GM06990 (cell line): ENCODE results near the gene UPK3BL1.
"Not testable (repeated sequence)": the region's sequence is repeated elsewhere in the genome, so short reads cannot be mapped to it uniquely, and the experiment has no call there.

ENCODE experiments used
- DNase-seq: peaks from one replicate; pipeline ENCODE4 v3.0.0-alpha.2; 2011; ENCODE audit not compliant: insufficient read length; ENCODE audit errors: extremely low read depth
- H3K27me3 ChIP-seq: replicated peaks from 2 replicates; pipeline ENCODE4 v1.6.0; 2011; ENCODE audit warnings: low read length; ENCODE audit not compliant: control insufficient read depth, insufficient read depth
- H3K36me3 ChIP-seq: 2 replicates; pipeline ENCODE4 v1.5.1; 2011; ENCODE audit warnings: low read length; ENCODE audit not compliant: control insufficient read depth, insufficient read depth
- H3K4me3 ChIP-seq: replicated peaks from 2 replicates; pipeline ENCODE4 v1.5.1; 2011; ENCODE audit warnings: low read depth, mild to moderate bottlenecking, control low read depth, low read length
- CTCF ChIP-seq: IDR thresholded peaks from 2 replicates; pipeline ENCODE4 v1.5.1; 2011; ENCODE audit warnings: low read length, control low read depth, mild to moderate bottlenecking, inconsistent platforms; ENCODE audit not compliant: insufficient read depth, poor library complexity, severe bottlenecking

UPK3BL1 gene

GRCh38 chr7:102642691-102643090 is at the start of gene UPK3BL1:
UPK3BL1 (minus strand) TSS chr7:102642791; CDS start chr7:102642741, 50 bp downstream.
- H3K27me3 ChIP-seq, H3K4me3 ChIP-seq, H3K36me3 ChIP-seq, DNase-seq: not testable (repeated sequence)

GRCh38 chr7:102690602-102691001 is 48.0 kb upstream of the UPK3BL1 start:
- not testable (repeated sequence) for DNase-seq, H3K4me3 ChIP-seq, H3K36me3 ChIP-seq, H3K27me3 ChIP-seq

GRCh38 chr7:102689436-102690282 is 47.1 kb upstream of the UPK3BL1 start:
- DNase-seq, result peak; percentile 21
- not testable (repeated sequence) for H3K27me3 ChIP-seq, H3K36me3 ChIP-seq
- H3K4me3 ChIP-seq, result peak overlapping the region; percentile 27; the same call in 1 of the 2 replicates

- DNase-seq, H3K36me3 ChIP-seq, H3K4me3 ChIP-seq, H3K27me3 ChIP-seq: not testable (repeated sequence)
Measured at GRCh38 chr7:102688299-102689036, 45.9 kb upstream of the UPK3BL1 start.

GRCh38 chr7:102682560-102682959 is 40.0 kb upstream of the UPK3BL1 start:
- H3K27me3 ChIP-seq, H3K36me3 ChIP-seq, H3K4me3 ChIP-seq, DNase-seq: not testable (repeated sequence)

GRCh38 chr7:102680780-102681179 is 38.2 kb upstream of the UPK3BL1 start:
- H3K36me3 ChIP-seq, H3K4me3 ChIP-seq, H3K27me3 ChIP-seq, DNase-seq: not testable (repeated sequence)

- H3K36me3 ChIP-seq, DNase-seq, H3K4me3 ChIP-seq, H3K27me3 ChIP-seq: not testable (repeated sequence)
Measured at GRCh38 chr7:102675545-102675944, 33.0 kb upstream of the UPK3BL1 start.

GRCh38 chr7:102673447-102674067 is 31.0 kb upstream of the UPK3BL1 start:
- not testable (repeated sequence) for H3K36me3 ChIP-seq, H3K27me3 ChIP-seq, DNase-seq, H3K4me3 ChIP-seq

GRCh38 chr7:102671956-102672307 is 29.3 kb upstream of the UPK3BL1 start:
- not testable (repeated sequence) for H3K27me3 ChIP-seq, H3K4me3 ChIP-seq, H3K36me3 ChIP-seq, DNase-seq

- peak; percentile 87 for DNase-seq
- peak; percentile 34 for TF ChIP-seq CTCF
- peak within 1 kb of the TSS; percentile 67 for H3K4me3 ChIP-seq
- not testable (repeated sequence) for H3K36me3 ChIP-seq, H3K27me3 ChIP-seq
Measured at GRCh38 chr7:102671166-102671955, 28.8 kb upstream of the UPK3BL1 start, which contains the start of gene POLR2J2. POLR2J2 (minus strand) TSS chr7:102671663; CDS start chr7:102671601, 62 bp downstream.

- H3K4me3 ChIP-seq, H3K27me3 ChIP-seq, H3K36me3 ChIP-seq, DNase-seq: not testable (repeated sequence)
Measured at GRCh38 chr7:102667523-102667922, 24.9 kb upstream of the UPK3BL1 start.

- not testable (repeated sequence) for DNase-seq, H3K36me3 ChIP-seq, H3K4me3 ChIP-seq, H3K27me3 ChIP-seq
Measured at GRCh38 chr7:102666850-102667249, 24.3 kb upstream of the UPK3BL1 start.
